ENCODE measurements around the gene FAM185A. TPM values are rescaled to one million over a fixed set of nuclear protein-coding genes. Genes with fewer than 3 reads are reported as not detected.
"Not testable (repeated sequence)": the region's sequence is repeated elsewhere in the genome, so short reads cannot be mapped to it uniquely, and the experiment has no call there.

Gene FAM185A
- total and polyA plus RNA-seq, 2 of the 8 experiments (the other 6 are each of a cell fraction or from before 2014, with no cell fraction given): 5.2 to 6.6 TPM

DNA sequence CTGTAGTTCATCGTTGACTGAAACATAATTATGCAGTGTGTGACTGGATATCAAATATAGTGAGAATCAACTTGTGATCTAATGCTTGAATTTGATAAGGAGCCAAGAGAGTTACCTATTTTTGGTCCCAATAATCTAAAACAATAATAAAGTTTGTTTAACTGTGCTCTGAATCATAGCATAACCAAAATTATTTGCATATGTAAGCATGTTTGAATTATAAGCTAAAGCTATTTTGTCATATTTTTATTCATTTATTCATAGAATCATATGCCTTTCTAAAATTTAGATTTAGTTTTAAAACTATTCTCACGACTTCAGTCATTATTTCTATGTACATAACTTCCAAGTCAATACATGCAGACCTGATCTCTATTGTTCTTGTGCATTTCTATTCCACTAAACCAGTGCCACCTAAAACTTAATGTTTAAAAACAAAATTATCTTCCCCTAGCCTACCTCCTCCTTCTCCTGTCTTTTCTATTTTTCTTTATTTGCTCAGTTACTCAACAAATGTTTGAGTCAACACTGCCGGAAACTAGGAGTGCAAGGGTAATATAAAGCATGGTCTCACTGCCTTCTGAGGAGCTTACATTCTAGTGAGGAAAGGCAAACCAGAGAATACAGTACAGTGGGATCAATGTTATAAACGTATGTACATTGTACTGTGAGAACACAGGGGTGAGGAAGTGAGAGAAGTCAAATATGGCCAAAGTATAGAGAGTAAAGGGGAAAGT is 41.7 kb downstream of the FAM185A start:
- H4K5ac ChIP-seq (ENCODE audit: insufficient read length, low read depth, low read length); H3K27ac ChIP-seq (ENCODE audit: low read depth, low read length); H2AK5ac ChIP-seq (ENCODE audit: low read depth, low read length); H2BK5ac ChIP-seq (ENCODE audit: low read depth, low read length); H2AFZ ChIP-seq (ENCODE audit: low read length); H2BK15ac ChIP-seq (ENCODE audit: low read length); H3K4ac ChIP-seq (replicated peaks; ENCODE audit: insufficient read length, low read depth, low read length); H4K91ac ChIP-seq (replicated peaks; ENCODE audit: insufficient read length, low read length); FAIRE-seq; POLR2A ChIA-PET (ENCODE audit: partially characterized antibody); H2BK20ac ChIP-seq (ENCODE audit: low read length); H3K4me2 ChIP-seq (ENCODE audit: insufficient read depth in 1 of 2, low read depth in 2 of 2, low read length in 2 of 2); H3K56ac ChIP-seq (replicated peaks; ENCODE audit: insufficient read length, low read depth, low read length); H3K23ac ChIP-seq (ENCODE audit: insufficient read length); H3K14ac ChIP-seq (ENCODE audit: insufficient read length); H3K27me3 ChIP-seq (replicated peaks in 1 of 4; ENCODE audit: control insufficient read depth in 3 of 4, extremely low read depth in 1 of 4, insufficient read depth in 3 of 4, low read length in 3 of 4); H3K9ac ChIP-seq (replicated peaks in 1 of 4; ENCODE audit: extremely low read depth in 1 of 4, low read depth in 3 of 4, low read length in 3 of 4); H3K4me3 ChIP-seq (ENCODE audit: extremely low read depth in 1 of 4, insufficient read depth in 2 of 4, low read depth in 3 of 4, low read length in 4 of 4); H3K79me2 ChIP-seq (ENCODE audit: control insufficient read depth in 1 of 2, insufficient read depth in 2 of 2, low read length in 2 of 2); H2BK120ac ChIP-seq (replicated peaks; ENCODE audit: low read depth, low read length); H2BK12ac ChIP-seq (ENCODE audit: low read depth, low read length); H3K36me3 ChIP-seq (ENCODE audit: control insufficient read depth in 2 of 4, insufficient read depth in 4 of 4, low read length in 3 of 4); H3K9me3 ChIP-seq (ENCODE audit: insufficient read depth in 2 of 2, low read depth in 1 of 2, low read length in 1 of 2); H3K79me1 ChIP-seq (ENCODE audit: low read depth, low read length); H3K4me1 ChIP-seq (replicated peaks in 1 of 4; ENCODE audit: control insufficient read depth in 3 of 4, insufficient read depth in 4 of 4, low read length in 3 of 4); H4K8ac ChIP-seq (ENCODE audit: extremely low read depth, insufficient read depth, low read length); DNase-seq (ENCODE audit: low read depth in 1 of 2, low spot score in 2 of 2); H3K18ac ChIP-seq (ENCODE audit: extremely low read depth, low read length); H4K20me1 ChIP-seq (replicated peaks in 1 of 2; ENCODE audit: control insufficient read depth in 1 of 2, insufficient read depth in 2 of 2, low read length in 2 of 2); H3K23me2 ChIP-seq (ENCODE audit: low read depth, low read length); CTCF ChIA-PET (ENCODE audit: partially characterized antibody): not testable (repeated sequence)
- 93% methylated on average over 3 of the region's 4 CpGs; no CpG with 5 or more reads in 1 of the 2 experiments for WGBS, 2 experiments (ENCODE audit: extremely low coverage in 1 of 2, insufficient coverage in 1 of 2, insufficient read length in 1 of 2, insufficient replicate concordance in 2 of 2, low coverage in 1 of 2, low lambda C conversion rate in 2 of 2, missing lambda C conversion rate in 1 of 2)

DNA sequence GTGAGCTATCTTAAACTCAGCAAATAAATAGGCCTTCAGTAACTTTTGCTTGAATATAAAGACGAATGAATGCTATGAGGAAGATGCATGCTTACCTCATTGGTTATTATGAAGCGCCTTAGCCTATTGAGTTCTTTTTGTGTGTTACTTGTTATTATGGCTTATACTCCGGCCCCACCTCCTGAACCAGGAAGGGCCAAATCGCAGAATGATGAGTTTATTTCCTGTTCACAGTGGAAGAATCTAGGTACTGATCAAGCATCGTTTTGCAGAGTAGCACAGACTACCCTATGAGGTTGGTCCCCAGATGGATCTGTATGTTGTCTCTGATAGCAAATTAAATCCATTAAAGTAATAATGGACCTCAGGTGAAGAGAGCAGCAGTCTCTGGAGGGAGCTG is 42.6 kb downstream of the FAM185A start:
- H2BK120ac ChIP-seq (replicated peaks; ENCODE audit: low read depth, low read length); H4K91ac ChIP-seq (replicated peaks; ENCODE audit: insufficient read length, low read length); H3K9me3 ChIP-seq (ENCODE audit: insufficient read depth in 2 of 2, low read depth in 1 of 2, low read length in 1 of 2); H3K79me1 ChIP-seq (ENCODE audit: low read depth, low read length); POLR2A ChIA-PET (ENCODE audit: partially characterized antibody); H2BK20ac ChIP-seq (ENCODE audit: low read length); H3K27me3 ChIP-seq (replicated peaks in 1 of 4; ENCODE audit: control insufficient read depth in 3 of 4, extremely low read depth in 1 of 4, insufficient read depth in 3 of 4, low read length in 3 of 4); H3K56ac ChIP-seq (replicated peaks; ENCODE audit: insufficient read length, low read depth, low read length); H3K9ac ChIP-seq (replicated peaks in 1 of 4; ENCODE audit: extremely low read depth in 1 of 4, low read depth in 3 of 4, low read length in 3 of 4); H3K14ac ChIP-seq (ENCODE audit: insufficient read length); H4K8ac ChIP-seq (ENCODE audit: extremely low read depth, insufficient read depth, low read length); CTCF ChIA-PET (ENCODE audit: partially characterized antibody); H4K5ac ChIP-seq (ENCODE audit: insufficient read length, low read depth, low read length); H3K23me2 ChIP-seq (ENCODE audit: low read depth, low read length); H2AK5ac ChIP-seq (ENCODE audit: low read depth, low read length); H3K4me2 ChIP-seq (ENCODE audit: insufficient read depth in 1 of 2, low read depth in 2 of 2, low read length in 2 of 2); H3K36me3 ChIP-seq (ENCODE audit: control insufficient read depth in 2 of 4, insufficient read depth in 4 of 4, low read length in 3 of 4); H2BK5ac ChIP-seq (ENCODE audit: low read depth, low read length); H3K4me1 ChIP-seq (replicated peaks in 1 of 4; ENCODE audit: control insufficient read depth in 3 of 4, insufficient read depth in 4 of 4, low read length in 3 of 4); H2BK12ac ChIP-seq (ENCODE audit: low read depth, low read length); H2BK15ac ChIP-seq (ENCODE audit: low read length); H3K79me2 ChIP-seq (ENCODE audit: control insufficient read depth in 1 of 2, insufficient read depth in 2 of 2, low read length in 2 of 2); H3K23ac ChIP-seq (ENCODE audit: insufficient read length); FAIRE-seq; H3K27ac ChIP-seq (ENCODE audit: low read depth, low read length); DNase-seq (ENCODE audit: low read depth in 1 of 2, low spot score in 2 of 2); H3K18ac ChIP-seq (ENCODE audit: extremely low read depth, low read length); H2AFZ ChIP-seq (ENCODE audit: low read length); H3K4ac ChIP-seq (replicated peaks; ENCODE audit: insufficient read length, low read depth, low read length); H4K20me1 ChIP-seq (replicated peaks in 1 of 2; ENCODE audit: control insufficient read depth in 1 of 2, insufficient read depth in 2 of 2, low read length in 2 of 2); H3K4me3 ChIP-seq (ENCODE audit: extremely low read depth in 1 of 4, insufficient read depth in 2 of 4, low read depth in 3 of 4, low read length in 4 of 4): not testable (repeated sequence)
- WGBS, 2 experiments (ENCODE audit: extremely low coverage in 1 of 2, insufficient coverage in 1 of 2, insufficient read length in 1 of 2, insufficient replicate concordance in 2 of 2, low coverage in 1 of 2, low lambda C conversion rate in 2 of 2, missing lambda C conversion rate in 1 of 2): 82% methylated on average over 5 of the region's 5 CpGs; no CpG with 5 or more reads in 1 of the 2 experiments

All from H1 (cell line).